Activated naive CD4-positive, alpha-beta T cell treated with anti-CD3 and anti-CD28 coated beads, Interleukin-2, amount 10 ng/mL, durations not matched to agents 7 days and 5 days (primary cell): ENCODE results near the gene GXYLT2.
A peak's percentile ranks its signal among the peaks of the same experiment; 100 is the strongest.

Experiments
- CTCF ChIA-PET: fragments of 350-600 bp; sonication (Branson Sonifier 250); formaldehyde crosslinking; loops from one replicate; lab custom pipeline; 2021; ENCODE audit warnings: antibody characterized with exemption; lab: Charles Lee
- DNase-seq: peaks from one replicate; pipeline ENCODE4 v3.0.0-alpha.2; 2020
- H3K27ac Mint-ChIP-seq: one replicate; pipeline ENCODE4 v1.8.0; 2021; ENCODE audit warnings: mild to moderate bottlenecking, moderate library complexity, mixed read lengths
- H3K27me3 Mint-ChIP-seq: one replicate; pipeline ENCODE4 v1.8.0; 2021; ENCODE audit warnings: mild to moderate bottlenecking, mixed read lengths
- H3K36me3 Mint-ChIP-seq: one replicate; pipeline ENCODE4 v1.8.0; 2021; ENCODE audit warnings: mixed read lengths
- H3K4me1 Mint-ChIP-seq: one replicate; pipeline ENCODE4 v1.8.0; 2021; ENCODE audit warnings: mixed read lengths
- H3K4me3 Mint-ChIP-seq: one replicate; pipeline ENCODE4 v1.8.0; 2021; ENCODE audit warnings: mild to moderate bottlenecking, moderate library complexity, mixed read lengths
- H3K9me3 Mint-ChIP-seq: one replicate; pipeline ENCODE4 v1.8.0; 2021; ENCODE audit warnings: mixed read lengths

GXYLT2 gene

GRCh38 chr3:72887705-72888545 lies at the start of gene GXYLT2:
GXYLT2 (plus strand) TSS chr3:72888046; CDS start chr3:72888234, 188 bp downstream.
- peaks cover 10% of the 10 kb centered on the region for H3K4me1 Mint-ChIP-seq
- no peaks in the 10 kb centered on the region for H3K36me3 Mint-ChIP-seq
- peaks cover 4% of the 10 kb centered on the region for H3K9me3 Mint-ChIP-seq
- H3K4me3 Mint-ChIP-seq = peak within 1 kb of the TSS; percentile 56
- peaks cover 80% of the 10 kb centered on the region for H3K27me3 Mint-ChIP-seq
- peak; percentile 49 for DNase-seq
- CTCF ChIA-PET = interaction anchor here (0.9 to 1.3 kb wide), 2 partner anchors 37 to 94 kb away, joined by 3 to 7 read pairs; no protein-coding TSS in a partner anchor
- no peak within 1 kb of the TSS for H3K27ac Mint-ChIP-seq

- Mint-ChIP-seq H3K9me3 (no peaks in the 10 kb centered on the region), H3K27ac (no peak overlapping the region), H3K4me1 (peaks cover 7% of the 10 kb centered on the region), H3K4me3 (no peak overlapping the region), H3K27me3 (no peaks in the 10 kb centered on the region), H3K36me3 (peaks cover 37% of the 10 kb centered on the region)
- DNase-seq = no peak
- CTCF ChIA-PET = no interaction called here
Measured at GRCh38 chr3:72839057-72839456, 48.8 kb upstream of the GXYLT2 start.

- Mint-ChIP-seq H3K4me1 (peaks cover 47% of the 10 kb centered on the region), H3K27me3 (peaks cover 5% of the 10 kb centered on the region), H3K27ac (no peak overlapping the region), H3K36me3 (peaks cover 16% of the 10 kb centered on the region), H3K4me3 (no peak overlapping the region), H3K9me3 (no peaks in the 10 kb centered on the region)
- DNase-seq = no peak
- CTCF ChIA-PET = interaction anchor here (1.8 kb wide), 1 partner anchor 179 kb away, joined by 5 read pairs; no protein-coding TSS in a partner anchor
Measured at GRCh38 chr3:72844436-72844993, 43.3 kb upstream of the GXYLT2 start.

- Mint-ChIP-seq H3K4me3 (peak overlapping the region; percentile 42), H3K36me3 (peaks cover 11% of the 10 kb centered on the region), H3K9me3 (no peaks in the 10 kb centered on the region), H3K27me3 (peaks cover 5% of the 10 kb centered on the region), H3K4me1 (peaks cover 50% of the 10 kb centered on the region), H3K27ac (no peak overlapping the region)
- CTCF ChIA-PET = no interaction called here
- DNase-seq = no peak
Measured at GRCh38 chr3:72846166-72846565, 41.7 kb upstream of the GXYLT2 start.

GRCh38 chr3:72847282-72847681 lies 40.6 kb upstream of the GXYLT2 start:
- Mint-ChIP-seq H3K36me3 (peaks cover 2% of the 10 kb centered on the region), H3K9me3 (no peaks in the 10 kb centered on the region), H3K27me3 (peaks cover 5% of the 10 kb centered on the region), H3K27ac (peak overlapping the region; percentile 2), H3K4me3 (peak overlapping the region; percentile 88), H3K4me1 (peaks cover 52% of the 10 kb centered on the region)
- CTCF ChIA-PET = interaction anchor here (1.1 to 1.9 kb wide), 3 partner anchors 25 to 238 kb away, joined by 3 to 8 read pairs (median 8); no protein-coding TSS in a partner anchor
- DNase-seq = no peak

GRCh38 chr3:72847751-72848702 lies 39.8 kb upstream of the GXYLT2 start, which contains the start of gene SHQ1:
SHQ1 (minus strand) TSS chr3:72848445; CDS start chr3:72848340, 105 bp downstream.
- peak; percentile 97 for DNase-seq
- H3K27me3 Mint-ChIP-seq = peaks cover 5% of the 10 kb centered on the region
- peaks cover 52% of the 10 kb centered on the region for H3K4me1 Mint-ChIP-seq
- H3K36me3 Mint-ChIP-seq = peaks cover 2% of the 10 kb centered on the region
- CTCF ChIA-PET = interaction anchor here (1.1 to 1.9 kb wide), 3 partner anchors 26 to 238 kb away, joined by 3 to 8 read pairs (median 8); no protein-coding TSS in a partner anchor
- peak within 1 kb of the TSS; percentile 39 for H3K27ac Mint-ChIP-seq
- peak within 1 kb of the TSS; percentile 88 for H3K4me3 Mint-ChIP-seq
- H3K9me3 Mint-ChIP-seq = no peaks in the 10 kb centered on the region

GRCh38 chr3:72848703-72849081 lies 39.2 kb upstream of the GXYLT2 start:
- Mint-ChIP-seq H3K27ac (peak overlapping the region; percentile 39), H3K9me3 (no peaks in the 10 kb centered on the region), H3K4me3 (peak overlapping the region; percentile 88), H3K36me3 (peaks cover 2% of the 10 kb centered on the region), H3K27me3 (peaks cover 8% of the 10 kb centered on the region), H3K4me1 (peaks cover 52% of the 10 kb centered on the region)
- CTCF ChIA-PET = interaction anchor here (1.7 to 1.9 kb wide), 2 partner anchors 26 to 237 kb away, joined by 8 read pairs; no protein-coding TSS in a partner anchor
- DNase-seq = peak; percentile 56

GRCh38 chr3:72855001-72855400 lies 32.8 kb upstream of the GXYLT2 start:
- Mint-ChIP-seq H3K4me1 (peaks cover 3% of the 10 kb centered on the region), H3K27me3 (peaks cover 7% of the 10 kb centered on the region), H3K36me3 (no peaks in the 10 kb centered on the region), H3K4me3 (no peak overlapping the region), H3K27ac (no peak overlapping the region), H3K9me3 (no peaks in the 10 kb centered on the region)
- CTCF ChIA-PET = no interaction called here
- no peak for DNase-seq

GRCh38 chr3:72860053-72860452 lies 27.8 kb upstream of the GXYLT2 start:
- peaks cover 4% of the 10 kb centered on the region for H3K4me1 Mint-ChIP-seq
- CTCF ChIA-PET = interaction anchor here (2.1 kb wide), 1 partner anchor 9 kb away, joined by 7 read pairs; no protein-coding TSS in a partner anchor
- H3K4me3 Mint-ChIP-seq = no peak overlapping the region
- H3K36me3 Mint-ChIP-seq = no peaks in the 10 kb centered on the region
- H3K9me3 Mint-ChIP-seq = no peaks in the 10 kb centered on the region
- DNase-seq = no peak
- H3K27me3 Mint-ChIP-seq = peaks cover 4% of the 10 kb centered on the region
- H3K27ac Mint-ChIP-seq = no peak overlapping the region

GRCh38 chr3:72860846-72861245 lies 27.0 kb upstream of the GXYLT2 start:
- no peaks in the 10 kb centered on the region for H3K36me3 Mint-ChIP-seq
- H3K4me3 Mint-ChIP-seq = no peak overlapping the region
- no peak overlapping the region for H3K27ac Mint-ChIP-seq
- no peaks in the 10 kb centered on the region for H3K9me3 Mint-ChIP-seq
- CTCF ChIA-PET = interaction anchor here (2.1 kb wide), 1 partner anchor 10 kb away, joined by 7 read pairs; no protein-coding TSS in a partner anchor
- peaks cover 4% of the 10 kb centered on the region for H3K4me1 Mint-ChIP-seq
- no peak for DNase-seq
- H3K27me3 Mint-ChIP-seq = no peaks in the 10 kb centered on the region

GRCh38 chr3:72862314-72863090 lies 25.3 kb upstream of the GXYLT2 start:
- Mint-ChIP-seq H3K27me3 (peaks cover under 1% of the 10 kb centered on the region), H3K4me3 (no peak overlapping the region), H3K9me3 (no peaks in the 10 kb centered on the region), H3K27ac (no peak overlapping the region), H3K36me3 (no peaks in the 10 kb centered on the region), H3K4me1 (peaks cover 4% of the 10 kb centered on the region)
- CTCF ChIA-PET = interaction anchor here (2.3 kb wide), 1 partner anchor 11 kb away, joined by 10 read pairs; no protein-coding TSS in a partner anchor
- no peak for DNase-seq

- Mint-ChIP-seq H3K27me3 (peaks cover 22% of the 10 kb centered on the region), H3K9me3 (no peaks in the 10 kb centered on the region), H3K4me1 (no peaks in the 10 kb centered on the region), H3K27ac (no peak overlapping the region), H3K4me3 (no peak overlapping the region), H3K36me3 (no peaks in the 10 kb centered on the region)
- CTCF ChIA-PET = interaction anchor here (1.1 kb wide), 1 partner anchor 13 kb away, joined by 4 read pairs; no protein-coding TSS in a partner anchor
- no peak for DNase-seq
Measured at GRCh38 chr3:72872183-72872582, 15.7 kb upstream of the GXYLT2 start.

- DNase-seq = no peak
- H3K9me3 Mint-ChIP-seq = peaks cover 4% of the 10 kb centered on the region
- CTCF ChIA-PET = interaction anchor here (0.9 to 1.3 kb wide), 2 partner anchors 36 to 94 kb away, joined by 3 to 7 read pairs; no protein-coding TSS in a partner anchor
- peaks cover 10% of the 10 kb centered on the region for H3K4me1 Mint-ChIP-seq
- H3K27ac Mint-ChIP-seq = no peak overlapping the region
- no peaks in the 10 kb centered on the region for H3K36me3 Mint-ChIP-seq
- H3K27me3 Mint-ChIP-seq = peaks cover 76% of the 10 kb centered on the region
- H3K4me3 Mint-ChIP-seq = peak overlapping the region; percentile 56
Measured at GRCh38 chr3:72887343-72887704, 522 bp upstream of the GXYLT2 start.
